ENCODE results near the gene ZBTB5.

DNA sequence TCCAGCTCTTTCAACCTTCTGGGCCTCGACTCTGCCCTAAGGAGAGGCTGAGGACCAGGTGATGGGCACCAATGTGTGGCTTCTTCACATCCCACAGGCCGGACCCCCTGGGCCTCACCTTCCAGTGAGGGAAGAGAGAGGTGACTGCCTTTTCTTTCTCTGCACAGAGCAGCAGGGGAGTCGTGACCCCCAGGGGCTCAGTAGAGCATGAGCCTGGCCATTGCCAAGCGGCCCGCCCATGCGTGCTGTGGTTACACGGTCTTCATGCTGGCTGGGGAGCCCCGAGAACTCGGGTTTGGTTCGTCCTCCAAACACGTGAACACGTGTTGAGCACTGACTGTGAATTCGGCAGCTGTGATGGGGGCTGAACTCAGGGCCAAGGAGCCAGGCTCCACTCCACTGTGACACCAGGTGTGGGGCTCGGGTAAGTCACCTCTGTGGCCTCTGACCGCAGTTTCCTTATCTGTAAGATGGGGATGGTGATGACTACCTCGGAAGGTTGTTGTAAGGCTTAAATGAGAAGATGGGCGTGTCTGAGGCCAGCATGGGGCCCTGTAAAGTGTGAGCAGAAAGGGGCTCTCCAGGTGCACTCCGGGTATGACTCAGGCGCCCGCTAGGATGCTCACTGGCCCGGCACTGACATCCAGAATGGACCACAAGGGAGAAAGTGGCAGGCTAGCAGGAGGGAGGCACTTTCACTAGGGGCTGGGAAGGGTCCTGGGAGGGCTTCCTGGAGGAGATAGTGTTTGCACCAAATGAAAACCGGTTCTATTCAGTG lies 56.1 kb downstream of the ZBTB5 start:
- TF ChIP-seq SP1 (IDR thresholded peaks at IDR 0.05) (no peak), JUND (IDR thresholded peaks at IDR 0.05) (no peak)
- TF ChIP-seq, protein P1, sequence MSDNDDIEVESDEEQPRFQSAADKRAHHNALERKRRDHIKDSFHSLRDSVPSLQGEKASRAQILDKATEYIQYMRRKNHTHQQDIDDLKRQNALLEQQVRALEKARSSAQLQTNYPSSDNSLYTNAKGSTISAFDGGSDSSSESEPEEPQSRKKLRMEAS (IDR thresholded peaks at IDR 0.05) = no peak
- TF ChIP-seq, protein P2, sequence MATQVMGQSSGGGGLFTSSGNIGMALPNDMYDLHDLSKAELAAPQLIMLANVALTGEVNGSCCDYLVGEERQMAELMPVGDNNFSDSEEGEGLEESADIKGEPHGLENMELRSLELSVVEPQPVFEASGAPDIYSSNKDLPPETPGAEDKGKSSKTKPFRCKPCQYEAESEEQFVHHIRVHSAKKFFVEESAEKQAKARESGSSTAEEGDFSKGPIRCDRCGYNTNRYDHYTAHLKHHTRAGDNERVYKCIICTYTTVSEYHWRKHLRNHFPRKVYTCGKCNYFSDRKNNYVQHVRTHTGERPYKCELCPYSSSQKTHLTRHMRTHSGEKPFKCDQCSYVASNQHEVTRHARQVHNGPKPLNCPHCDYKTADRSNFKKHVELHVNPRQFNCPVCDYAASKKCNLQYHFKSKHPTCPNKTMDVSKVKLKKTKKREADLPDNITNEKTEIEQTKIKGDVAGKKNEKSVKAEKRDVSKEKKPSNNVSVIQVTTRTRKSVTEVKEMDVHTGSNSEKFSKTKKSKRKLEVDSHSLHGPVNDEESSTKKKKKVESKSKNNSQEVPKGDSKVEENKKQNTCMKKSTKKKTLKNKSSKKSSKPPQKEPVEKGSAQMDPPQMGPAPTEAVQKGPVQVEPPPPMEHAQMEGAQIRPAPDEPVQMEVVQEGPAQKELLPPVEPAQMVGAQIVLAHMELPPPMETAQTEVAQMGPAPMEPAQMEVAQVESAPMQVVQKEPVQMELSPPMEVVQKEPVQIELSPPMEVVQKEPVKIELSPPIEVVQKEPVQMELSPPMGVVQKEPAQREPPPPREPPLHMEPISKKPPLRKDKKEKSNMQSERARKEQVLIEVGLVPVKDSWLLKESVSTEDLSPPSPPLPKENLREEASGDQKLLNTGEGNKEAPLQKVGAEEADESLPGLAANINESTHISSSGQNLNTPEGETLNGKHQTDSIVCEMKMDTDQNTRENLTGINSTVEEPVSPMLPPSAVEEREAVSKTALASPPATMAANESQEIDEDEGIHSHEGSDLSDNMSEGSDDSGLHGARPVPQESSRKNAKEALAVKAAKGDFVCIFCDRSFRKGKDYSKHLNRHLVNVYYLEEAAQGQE (IDR thresholded peaks at IDR 0.05) = no peak
- TF ChIP-seq, protein P3, sequence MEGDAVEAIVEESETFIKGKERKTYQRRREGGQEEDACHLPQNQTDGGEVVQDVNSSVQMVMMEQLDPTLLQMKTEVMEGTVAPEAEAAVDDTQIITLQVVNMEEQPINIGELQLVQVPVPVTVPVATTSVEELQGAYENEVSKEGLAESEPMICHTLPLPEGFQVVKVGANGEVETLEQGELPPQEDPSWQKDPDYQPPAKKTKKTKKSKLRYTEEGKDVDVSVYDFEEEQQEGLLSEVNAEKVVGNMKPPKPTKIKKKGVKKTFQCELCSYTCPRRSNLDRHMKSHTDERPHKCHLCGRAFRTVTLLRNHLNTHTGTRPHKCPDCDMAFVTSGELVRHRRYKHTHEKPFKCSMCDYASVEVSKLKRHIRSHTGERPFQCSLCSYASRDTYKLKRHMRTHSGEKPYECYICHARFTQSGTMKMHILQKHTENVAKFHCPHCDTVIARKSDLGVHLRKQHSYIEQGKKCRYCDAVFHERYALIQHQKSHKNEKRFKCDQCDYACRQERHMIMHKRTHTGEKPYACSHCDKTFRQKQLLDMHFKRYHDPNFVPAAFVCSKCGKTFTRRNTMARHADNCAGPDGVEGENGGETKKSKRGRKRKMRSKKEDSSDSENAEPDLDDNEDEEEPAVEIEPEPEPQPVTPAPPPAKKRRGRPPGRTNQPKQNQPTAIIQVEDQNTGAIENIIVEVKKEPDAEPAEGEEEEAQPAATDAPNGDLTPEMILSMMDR (IDR thresholded peaks at IDR 0.05; ENCODE audit: low read depth, low read length, missing input control) = no peak

All from liver (tissue), 3 donors.